Upper lobe of right lung (tissue), 1 donor: ENCODE measurements around the gene ABCC11. TPM values are rescaled to one million over a fixed set of nuclear protein-coding genes. Genes with fewer than 3 reads are reported as not detected.
A peak's percentile ranks its signal among the peaks of the same experiment; 100 is the strongest.

Experiments used
- ATAC-seq: fragments of 200-7000 bp; cut with Tn5 transposase; one replicate; pipeline ENCODE4 v1.9.1; 2020; ENCODE audit warnings: mild to moderate bottlenecking, moderate library complexity
- DNase-seq: peaks from one replicate; pipeline ENCODE4 v3.0.0-alpha.2; 2020
- H3K27ac ChIP-seq: fragments of 200-600 bp; one replicate; pipeline ENCODE4 v1.8.0; 2022
- H3K27me3 ChIP-seq: fragments of 200-600 bp; one replicate; pipeline ENCODE4 v1.8.0; 2022; ENCODE audit warnings: mild to moderate bottlenecking
- H3K36me3 ChIP-seq: fragments of 200-600 bp; one replicate; pipeline ENCODE4 v1.8.0; 2022
- H3K4me1 ChIP-seq: fragments of 200-600 bp; one replicate; pipeline ENCODE4 v1.8.0; 2022
- H3K4me3 ChIP-seq: fragments of 200-600 bp; one replicate; pipeline ENCODE4 v1.8.0; 2022; ENCODE audit warnings: mild to moderate bottlenecking
- H3K9me3 ChIP-seq: fragments of 200-600 bp; one replicate; pipeline ENCODE4 v1.8.0; 2022
- CTCF ChIP-seq: fragments of 200-600 bp; IDR thresholded peaks from one replicate; pipeline ENCODE4 v1.8.0; 2022; ENCODE audit warnings: antibody characterized with exemption
- intact Hi-C: fragments of 100-400 bp; cut with DNase I; formaldehyde crosslinking; loops from one replicate; pipeline ENCODE4 v1.11.0; 2022
- total RNA-seq: library from RNA; stranded (reverse); fragmentation: NEBNext Ultra II Directional; extraction: Animal tissue kit (Norgen Biotek cat#: 25700); gene quantifications from one replicate; pipeline ENCODE4 v1.2.1, GENCODE V29; 2021
- donor health status: DM: no; HTN: yes; CAD: no; lungs with severe emphysema.

ABCC11 gene
- total RNA-seq, 1 donor from 2014 or later, result not detected

- DNase-seq (no peak), ATAC-seq (peak; percentile 49)
- no peak for TF ChIP-seq CTCF
- Histone ChIP-seq H3K36me3 (no peaks in the 10 kb centered on the region), H3K9me3 (no peaks in the 10 kb centered on the region), H3K27ac (no peak overlapping the region), H3K27me3 (no peaks in the 10 kb centered on the region), H3K4me3 (no peak overlapping the region), H3K4me1 (no peaks in the 10 kb centered on the region)
- intact Hi-C loops, result no loop called here
Measured at GRCh38 chr16:48201515-48202201, 45.7 kb downstream of the ABCC11 start.

- intact Hi-C loops, result no loop called here
- H3K27ac ChIP-seq, result no peak overlapping the region
- no peaks in the 10 kb centered on the region for H3K9me3 ChIP-seq
- DNase-seq (no peak), ATAC-seq (no peak)
- no peak overlapping the region for H3K4me3 ChIP-seq
- H3K4me1 ChIP-seq, result no peaks in the 10 kb centered on the region
- H3K36me3 ChIP-seq, result no peaks in the 10 kb centered on the region
- no peak for TF ChIP-seq CTCF
- no peaks in the 10 kb centered on the region for H3K27me3 ChIP-seq
Measured at GRCh38 chr16:48197294-48197693, 50.0 kb downstream of the ABCC11 start.

GRCh38 chr16:48194828-48195556 lies 52.3 kb downstream of the ABCC11 start:
- H3K4me1 ChIP-seq, result no peaks in the 10 kb centered on the region
- intact Hi-C loops, result no loop called here
- DNase-seq (no peak), ATAC-seq (peak; percentile 30)
- H3K36me3 ChIP-seq, result no peaks in the 10 kb centered on the region
- no peaks in the 10 kb centered on the region for H3K27me3 ChIP-seq
- TF ChIP-seq CTCF, result no peak
- H3K4me3 ChIP-seq, result no peak overlapping the region
- no peak overlapping the region for H3K27ac ChIP-seq
- H3K9me3 ChIP-seq, result no peaks in the 10 kb centered on the region

GRCh38 chr16:48193846-48194245 lies 53.5 kb downstream of the ABCC11 start:
- no peaks in the 10 kb centered on the region for H3K9me3 ChIP-seq
- no peak for TF ChIP-seq CTCF
- intact Hi-C loops, result no loop called here
- H3K36me3 ChIP-seq, result no peaks in the 10 kb centered on the region
- no peak overlapping the region for H3K4me3 ChIP-seq
- no peaks in the 10 kb centered on the region for H3K27me3 ChIP-seq
- no peaks in the 10 kb centered on the region for H3K4me1 ChIP-seq
- DNase-seq, result no peak
- no peak overlapping the region for H3K27ac ChIP-seq
- ATAC-seq, result no peak

GRCh38 chr16:48188449-48189102 lies 58.8 kb downstream of the ABCC11 start:
- H3K9me3 ChIP-seq, result no peaks in the 10 kb centered on the region
- intact Hi-C loops, result no loop called here
- DNase-seq (no peak), ATAC-seq (peak; percentile 75)
- TF ChIP-seq CTCF, result no peak
- H3K36me3 ChIP-seq, result no peaks in the 10 kb centered on the region
- H3K4me1 ChIP-seq, result no peaks in the 10 kb centered on the region
- no peaks in the 10 kb centered on the region for H3K27me3 ChIP-seq
- H3K27ac ChIP-seq, result no peak overlapping the region
- no peak overlapping the region for H3K4me3 ChIP-seq
